Ovary (tissue), 9 donors: ENCODE results near the gene MCM3AP. TPM values are rescaled to one million over a fixed set of nuclear protein-coding genes. Genes with fewer than 3 reads are reported as not detected.

Source experiments
- DNase-seq, 5 donors: peaks; one replicate each; pipeline ENCODE4 v3.0.0-alpha.2; 2019 to 2020
- H3K27ac ChIP-seq, 2 donors: fragments of 200-600 bp; one replicate each; pipeline versions ENCODE4 v1.5.1 to v1.8.0; 2019 to 2022
- H3K27me3 ChIP-seq: fragments of 200-600 bp; one replicate; pipeline ENCODE4 v1.8.0; 2022
- H3K36me3 ChIP-seq: fragments of 200-600 bp; sonication (generic); one replicate; pipeline ENCODE4 v1.5.1; 2019
- H3K4me1 ChIP-seq: one replicate; pipeline ENCODE4 v1.8.1; 2013; ENCODE audit warnings: mild to moderate bottlenecking, moderate library complexity; ENCODE audit not compliant: insufficient read depth
- H3K4me3 ChIP-seq: fragments of 200-600 bp; sonication (generic); one replicate; pipeline ENCODE4 v1.5.1; 2017
- H3K9me3 ChIP-seq, 2 donors: fragments of 200-600 bp in 1 of 2; sonication (generic) in 1 of 2; one replicate each; pipeline versions ENCODE4 v1.5.1 to v1.8.1; 2013 to 2019; ENCODE audit warnings: mild to moderate bottlenecking in 1 of 2, moderate library complexity in 1 of 2
- EP300 ChIP-seq: sonication (generic); formaldehyde crosslinking; IDR thresholded peaks from one replicate; pipeline ENCODE4 v1.6.1; 2017; ENCODE audit warnings: antibody characterized with exemption
- POLR2A ChIP-seq: fragments of 450-650 bp; IDR thresholded peaks from one replicate; pipeline ENCODE4 v1.6.1; 2017; ENCODE audit warnings: antibody characterized with exemption, mild to moderate bottlenecking, moderate library complexity
- WGBS, 3 donors: extraction: QIAGEN DNeasy Blood & Tissue Kit in 1 of 3; methylation state at CpG; one replicate each; pipeline versions ENCODE4 v1.1.5 to v1.1.7; 2013 to 2017; 5-methylcytosine and 5-hydroxymethylcytosine counted together
- intact Hi-C, 4 donors: fragments of 100-400 bp; cut with DNase I; formaldehyde crosslinking; loops; one replicate each; pipeline versions ENCODE4 v1.11.0 to v1.15.1; 2022 to 2023
- polyA plus RNA-seq, 2 donors: library from polyadenylated mRNA; stranded (reverse); fragments of 200-250 nt in 1 of 2; fragments of 350-450 nt in 1 of 2; fragmentation: Illumina TruSeq in 1 of 2; extraction: RNeasy Lipid Tissue Mini Kit (QIAGEN cat#74804) in 1 of 2; gene quantifications; one replicate each; pipeline ENCODE4 v1.2.3, GENCODE V29; 2013 to 2014
- total RNA-seq, 7 donors: library from RNA; depleted of rRNA in 2 of 7; stranded (reverse); fragments of >200 nt in 2 of 7; fragmentation: NEBNext Ultra II Directional in 3 of 7; extraction: Animal tissue kit (Norgen Biotek cat#: 25700) in 3 of 7; gene quantifications; one replicate each; pipeline versions ENCODE4 v1.1.0 to v1.2.4, GENCODE V29; 2016 to 2023
- TF ChIP-seq, protein P1 (sequence below), 3 donors: fragments of 450-650 bp in 2 of 3; fragments of 200-600 bp in 1 of 3; IDR thresholded peaks; one replicate each; pipeline versions ENCODE4 v1.5.1 to v1.8.0; 2016 to 2022; ENCODE audit warnings: antibody characterized with exemption in 3 of 3, mild to moderate bottlenecking in 1 of 3
- donor health status: DM: no; HTN: no; CAD: no; lungs with moderate emphysema.
- donor health status: DM: no; HTN: no; CAD: no.
- donor health status: Bipolar disorder and iron deficiency.
- donor health status: DM: yes; HTN: yes; CAD: no.
- donor health status: DM: no; HTN: no; CAD: no.
- donor health status: DM: yes; HTN: yes; CAD: no.

MCM3AP gene
- total and polyA plus RNA-seq, 9 donors = 35.9 to 89.3 (median 70.3) TPM

DNA sequence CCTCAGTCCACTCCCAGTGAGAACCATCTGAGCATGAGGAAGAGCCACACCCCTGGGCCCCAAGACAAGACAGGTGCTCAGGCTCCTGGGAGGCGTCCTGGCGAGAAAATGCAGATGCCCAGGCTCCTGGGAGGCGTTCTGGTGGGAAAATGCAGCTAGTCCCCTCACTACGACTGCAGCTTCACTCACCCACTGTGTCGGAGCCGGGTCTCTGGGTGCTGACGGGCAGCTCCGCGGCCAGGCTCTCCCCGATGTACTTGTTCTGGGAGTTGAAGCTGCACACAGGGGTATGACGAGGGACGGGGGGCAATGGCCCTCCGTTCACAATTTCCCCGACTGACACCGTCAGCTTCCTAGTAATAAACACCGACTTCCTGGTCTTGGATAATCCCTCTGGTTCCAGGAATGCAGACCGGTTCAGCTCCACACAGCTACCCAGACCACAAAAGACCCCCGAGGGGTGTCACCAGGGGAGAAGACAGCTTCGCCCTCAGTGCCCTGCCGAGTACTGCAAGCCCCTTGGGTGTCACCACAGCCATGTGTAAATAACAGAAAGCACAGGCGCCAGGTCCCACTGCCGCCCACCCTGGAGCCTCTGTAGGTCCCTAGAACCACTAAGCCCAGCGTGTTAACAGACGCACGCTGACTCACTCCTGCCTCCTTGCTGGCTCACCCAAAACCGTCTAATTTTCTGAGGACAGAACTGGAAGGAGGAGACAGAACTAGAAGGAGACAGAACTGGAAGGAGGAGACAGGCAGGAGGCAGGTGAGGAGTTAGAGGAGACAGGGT is 19.5 kb downstream of the MCM3AP start:
- no peak overlapping the region for H3K27ac ChIP-seq
- no peaks in the 10 kb centered on the region for H3K4me1 ChIP-seq
- H3K27me3 ChIP-seq = no peaks in the 10 kb centered on the region
- no peaks in the 10 kb centered on the region for H3K36me3 ChIP-seq
- DNase-seq = no peak
- TF ChIP-seq EP300 = no peak
- TF ChIP-seq POLR2A = no peak
- TF ChIP-seq, protein P1, sequence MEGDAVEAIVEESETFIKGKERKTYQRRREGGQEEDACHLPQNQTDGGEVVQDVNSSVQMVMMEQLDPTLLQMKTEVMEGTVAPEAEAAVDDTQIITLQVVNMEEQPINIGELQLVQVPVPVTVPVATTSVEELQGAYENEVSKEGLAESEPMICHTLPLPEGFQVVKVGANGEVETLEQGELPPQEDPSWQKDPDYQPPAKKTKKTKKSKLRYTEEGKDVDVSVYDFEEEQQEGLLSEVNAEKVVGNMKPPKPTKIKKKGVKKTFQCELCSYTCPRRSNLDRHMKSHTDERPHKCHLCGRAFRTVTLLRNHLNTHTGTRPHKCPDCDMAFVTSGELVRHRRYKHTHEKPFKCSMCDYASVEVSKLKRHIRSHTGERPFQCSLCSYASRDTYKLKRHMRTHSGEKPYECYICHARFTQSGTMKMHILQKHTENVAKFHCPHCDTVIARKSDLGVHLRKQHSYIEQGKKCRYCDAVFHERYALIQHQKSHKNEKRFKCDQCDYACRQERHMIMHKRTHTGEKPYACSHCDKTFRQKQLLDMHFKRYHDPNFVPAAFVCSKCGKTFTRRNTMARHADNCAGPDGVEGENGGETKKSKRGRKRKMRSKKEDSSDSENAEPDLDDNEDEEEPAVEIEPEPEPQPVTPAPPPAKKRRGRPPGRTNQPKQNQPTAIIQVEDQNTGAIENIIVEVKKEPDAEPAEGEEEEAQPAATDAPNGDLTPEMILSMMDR (IDR thresholded peaks at IDR 0.05) = no peak
- WGBS, 3 donors = 84 to 88% (median 84%) methylated on average over 25 to 26 of the region's 26 CpGs
- no peak overlapping the region for H3K4me3 ChIP-seq
- no peaks in the 10 kb centered on the region for H3K9me3 ChIP-seq
- intact Hi-C loops = no loop called here

- no peaks in the 10 kb centered on the region for H3K9me3 ChIP-seq
- no peak overlapping the region for H3K27ac ChIP-seq
- TF ChIP-seq POLR2A (no peak), EP300 (no peak)
- TF ChIP-seq, protein P1 (IDR thresholded peaks at IDR 0.05) = no peak
- WGBS, 3 donors = 80 to 85% (median 80%) methylated on average over 12 to 13 of the region's 13 CpGs
- no peak overlapping the region for H3K4me3 ChIP-seq
- H3K36me3 ChIP-seq = no peaks in the 10 kb centered on the region
- no peak for DNase-seq
- H3K4me1 ChIP-seq = no peaks in the 10 kb centered on the region
- intact Hi-C loops = no loop called here
- H3K27me3 ChIP-seq = no peaks in the 10 kb centered on the region
These were observed 20.7 kb downstream of the MCM3AP start for GRCh38 chr21:46264690-46265144.

DNA sequence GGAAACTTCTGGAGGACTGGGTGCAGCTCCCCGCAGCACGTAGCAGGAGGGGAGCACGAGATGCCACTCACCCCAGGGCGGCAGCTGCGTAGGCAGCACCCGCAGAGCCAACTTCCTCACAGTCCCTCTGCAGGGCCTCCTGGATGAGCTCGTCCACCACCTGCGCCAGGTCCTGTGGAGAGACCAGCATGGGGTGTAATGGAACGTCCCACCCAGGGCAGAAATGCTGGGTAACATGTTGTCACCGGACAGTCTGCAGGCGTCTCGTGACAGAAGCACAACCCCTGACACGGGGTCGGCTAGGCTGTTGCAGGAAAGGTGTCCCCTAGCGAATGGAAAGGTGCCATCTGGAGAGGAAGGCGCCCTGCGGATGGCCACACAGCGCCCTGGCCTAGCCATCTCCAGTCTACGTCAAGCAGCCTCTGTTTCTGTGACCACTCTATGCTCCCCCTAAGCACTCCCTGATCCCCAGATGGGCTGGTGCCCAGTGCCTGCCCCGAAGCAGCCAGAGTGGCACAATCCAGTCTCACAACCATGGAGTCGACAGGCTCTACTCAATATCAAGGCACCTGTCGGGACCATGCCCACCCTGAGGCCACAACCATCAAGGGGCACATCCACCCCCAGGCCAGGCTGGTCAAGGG is 21.2 kb downstream of the MCM3AP start:
- H3K4me1 ChIP-seq = no peaks in the 10 kb centered on the region
- no peak overlapping the region for H3K27ac ChIP-seq
- intact Hi-C loops = no loop called here
- H3K36me3 ChIP-seq = no peaks in the 10 kb centered on the region
- no peak for DNase-seq
- no peaks in the 10 kb centered on the region for H3K9me3 ChIP-seq
- H3K4me3 ChIP-seq = no peak overlapping the region
- H3K27me3 ChIP-seq = no peaks in the 10 kb centered on the region
- TF ChIP-seq POLR2A (no peak), EP300 (no peak)
- TF ChIP-seq, protein P1 (IDR thresholded peaks at IDR 0.05) = no peak
- 91 to 92% (median 91%) methylated on average over 22 of the region's 22 CpGs for WGBS, 3 donors

DNA sequence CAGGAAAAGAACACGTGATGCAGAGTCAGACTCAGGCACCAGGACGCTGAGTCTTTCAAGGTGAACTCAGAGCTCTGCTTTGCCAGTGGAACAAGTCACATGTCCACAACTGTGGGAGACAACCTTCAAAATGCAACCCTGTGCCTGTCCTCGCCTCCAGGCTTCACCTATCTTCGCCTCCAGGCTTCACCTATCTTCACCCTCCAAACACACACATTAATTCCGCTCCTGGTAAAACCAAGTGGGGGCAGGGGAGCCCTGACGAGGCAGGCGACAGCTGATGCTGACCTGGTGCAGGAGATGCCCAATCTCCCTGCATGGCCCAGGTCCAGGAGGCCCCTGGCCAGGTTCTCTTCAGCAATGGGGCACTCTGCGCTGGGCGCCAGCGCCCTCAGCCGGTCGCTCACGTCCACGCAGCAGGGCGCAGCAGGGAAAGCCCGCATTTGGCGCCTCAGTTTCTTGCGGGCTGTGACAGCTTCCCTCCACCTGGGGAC is 28.9 kb downstream of the MCM3AP start:
- Histone ChIP-seq H3K27me3 (no peaks in the 10 kb centered on the region), H3K36me3 (no peaks in the 10 kb centered on the region), H3K4me3 (no peak overlapping the region), H3K4me1 (no peaks in the 10 kb centered on the region), H3K9me3 (no peaks in the 10 kb centered on the region), H3K27ac (no peak overlapping the region)
- intact Hi-C loops = no loop called here
- TF ChIP-seq, protein P1 (IDR thresholded peaks at IDR 0.05) = no peak
- TF ChIP-seq EP300 (no peak), POLR2A (no peak)
- no peak for DNase-seq
- 91 to 93% (median 91%) methylated on average over 18 of the region's 18 CpGs for WGBS, 3 donors
